Activated CD8-positive, alpha-beta memory T cell treated with anti-CD3 and anti-CD28 coated beads, Interleukin-2, amount 50 U/mL, for 48 hours (primary cell): Measurements from ENCODE around the gene PYDC1.
A peak's percentile ranks its signal among the peaks of the same experiment; 100 is the strongest.
"Not testable (repeated sequence)": the region's sequence is repeated elsewhere in the genome, so short reads cannot be mapped to it uniquely, and the experiment has no call there.

Source experiments
- DNase-seq: peaks from one replicate; pipeline ENCODE4 v3.0.0-alpha.2; 2020

PYDC1 gene

GRCh38 chr16:31216422-31217135, at the start of gene PYDC1:
TSS of gene PYDC1 (minus strand) at chr16:31217135. CDS start at chr16:31217028, 107 bp downstream.
- DNase-seq: no peak

- DNase-seq: peak; percentile 87
Measured at GRCh38 chr16:31265329-31266245, 48.7 kb upstream of the PYDC1 start.

GRCh38 chr16:31262084-31262483, 45.1 kb upstream of the PYDC1 start:
- DNase-seq: no peak

GRCh38 chr16:31260136-31260931, 43.4 kb upstream of the PYDC1 start:
- no peak for DNase-seq

GRCh38 chr16:31258366-31258765, 41.4 kb upstream of the PYDC1 start:
- no peak for DNase-seq

GRCh38 chr16:31256466-31256865, 39.5 kb upstream of the PYDC1 start:
- DNase-seq: no peak

GRCh38 chr16:31253642-31254045, 36.7 kb upstream of the PYDC1 start:
- DNase-seq: peak; percentile 72

- no peak for DNase-seq
Measured at GRCh38 chr16:31251435-31251834, 34.5 kb upstream of the PYDC1 start.

- no peak for DNase-seq
Measured at GRCh38 chr16:31250782-31251384, 33.9 kb upstream of the PYDC1 start.

- DNase-seq: no peak
Measured at GRCh38 chr16:31248344-31248743, 31.4 kb upstream of the PYDC1 start.

- DNase-seq: no peak
Measured at GRCh38 chr16:31246296-31246695, 29.4 kb upstream of the PYDC1 start.

- not testable (repeated sequence) for DNase-seq
Measured at GRCh38 chr16:31245598-31245997, 28.7 kb upstream of the PYDC1 start.

- no peak for DNase-seq
Measured at GRCh38 chr16:31243734-31244670, 27.1 kb upstream of the PYDC1 start.

- no peak for DNase-seq
Measured at GRCh38 chr16:31242206-31242605, 25.3 kb upstream of the PYDC1 start.

- DNase-seq: no peak
Measured at GRCh38 chr16:31238041-31238440, 21.1 kb upstream of the PYDC1 start.

- DNase-seq: no peak
Measured at GRCh38 chr16:31229501-31229900, 12.6 kb upstream of the PYDC1 start.

GRCh38 chr16:31228206-31228605, 11.3 kb upstream of the PYDC1 start:
- no peak for DNase-seq

- no peak for DNase-seq
Measured at GRCh38 chr16:31225193-31225592, 8.3 kb upstream of the PYDC1 start.

GRCh38 chr16:31224092-31224955, 7.4 kb upstream of the PYDC1 start:
- DNase-seq: no peak

GRCh38 chr16:31223044-31223443, 6.1 kb upstream of the PYDC1 start:
- no peak for DNase-seq
